HG03097 (cell line): Measurements from ENCODE around the gene MSRB2.
"Not testable (repeated sequence)": the region's sequence is repeated elsewhere in the genome, so short reads cannot be mapped to it uniquely, and the experiment has no call there.

Experiments used
- ATAC-seq: cut with Tn5 transposase; IDR thresholded peaks from one replicate; pipeline ENCODE4 v1.9.1; 2021; ENCODE audit not compliant: unreplicated experiment, low FRiP score

Gene MSRB2

GRCh38 chr10:23069019-23069815 lies 26.2 kb upstream of the MSRB2 start:
- ATAC-seq, result no peak

- ATAC-seq, result not testable (repeated sequence)
These were observed 25.1 kb upstream of the MSRB2 start for GRCh38 chr10:23070092-23070912.

- no peak for ATAC-seq
These were observed 24.5 kb upstream of the MSRB2 start for GRCh38 chr10:23070913-23071218.

- ATAC-seq, result not testable (repeated sequence)
These were observed 22.8 kb upstream of the MSRB2 start for GRCh38 chr10:23072593-23072992.

DNA sequence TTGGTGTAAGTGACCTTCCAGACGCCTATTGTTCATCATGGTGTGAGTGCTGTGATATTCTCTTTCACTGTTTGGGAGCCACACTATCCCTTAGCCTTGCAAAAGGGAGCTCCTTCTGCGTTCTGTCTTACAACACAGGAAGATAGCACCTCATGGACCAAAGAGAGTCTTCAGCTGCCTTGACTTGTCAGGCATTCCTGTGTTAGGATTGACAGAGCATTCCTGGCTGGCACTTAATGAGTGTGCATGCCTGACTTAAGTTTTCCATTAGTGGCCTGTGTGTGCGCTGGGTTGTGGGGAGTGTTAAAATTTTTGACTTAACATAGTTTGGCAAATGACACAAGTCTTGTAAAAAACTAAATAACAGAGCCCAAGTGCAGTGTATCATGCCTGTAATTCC lies 21.9 kb upstream of the MSRB2 start:
- no peak for ATAC-seq

DNA sequence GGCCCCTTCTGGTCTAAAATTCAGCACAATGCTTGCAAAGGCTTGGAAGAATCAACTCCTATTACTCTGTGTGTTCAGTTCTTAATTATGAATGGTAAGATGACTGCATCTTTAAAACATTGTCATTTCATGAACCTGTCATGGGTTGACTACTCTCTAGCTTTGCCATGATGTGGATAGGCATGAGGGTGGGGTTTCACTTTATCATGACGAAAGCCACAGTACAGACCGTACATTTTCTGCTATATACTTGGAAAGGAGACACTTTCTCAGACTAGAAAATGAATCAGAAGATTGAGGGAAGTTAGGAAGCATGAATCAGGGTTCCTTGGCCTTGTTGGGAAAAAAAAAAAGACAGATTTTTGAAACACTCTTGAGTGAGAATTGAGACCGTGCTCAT lies 19.7 kb upstream of the MSRB2 start:
- ATAC-seq, result no peak

DNA sequence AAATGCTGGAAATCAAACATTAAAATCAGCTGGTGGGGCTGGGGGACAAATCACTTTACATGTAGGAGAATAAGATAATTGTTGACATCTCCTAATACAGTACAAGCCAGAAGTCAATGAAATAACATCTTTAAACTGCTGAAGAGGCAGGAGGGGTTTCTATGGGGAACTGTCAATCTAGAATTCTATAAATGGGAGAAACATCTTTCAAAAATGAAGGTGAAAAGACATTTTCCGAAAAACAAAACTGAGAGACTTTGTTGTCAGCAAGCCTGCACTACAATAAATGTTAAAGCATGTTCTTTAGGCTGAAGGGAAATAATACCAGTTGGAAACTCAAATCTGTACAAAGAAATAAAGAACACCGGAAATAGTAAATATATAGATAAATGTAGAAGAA lies 17.3 kb upstream of the MSRB2 start:
- ATAC-seq, result no peak

DNA sequence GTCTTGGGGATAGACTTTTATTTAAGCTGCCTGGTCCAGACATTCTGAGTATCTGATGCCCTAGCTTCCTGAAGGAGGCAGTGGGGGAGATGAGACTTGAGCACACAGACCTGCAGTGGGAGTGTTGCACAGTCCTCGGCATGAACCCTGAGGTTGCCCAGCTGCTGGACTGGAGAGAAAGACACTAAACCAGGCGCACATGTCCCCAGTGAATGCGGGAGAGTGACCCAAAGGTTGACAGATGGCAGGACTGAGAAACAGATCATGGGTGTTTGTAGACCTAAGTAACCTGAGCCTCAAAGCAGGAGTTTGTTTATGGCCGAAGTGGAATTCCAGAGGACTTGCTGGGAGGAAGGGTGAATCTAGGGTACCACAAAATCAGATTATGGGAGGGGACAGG lies 15.7 kb upstream of the MSRB2 start:
- ATAC-seq, result no peak

DNA sequence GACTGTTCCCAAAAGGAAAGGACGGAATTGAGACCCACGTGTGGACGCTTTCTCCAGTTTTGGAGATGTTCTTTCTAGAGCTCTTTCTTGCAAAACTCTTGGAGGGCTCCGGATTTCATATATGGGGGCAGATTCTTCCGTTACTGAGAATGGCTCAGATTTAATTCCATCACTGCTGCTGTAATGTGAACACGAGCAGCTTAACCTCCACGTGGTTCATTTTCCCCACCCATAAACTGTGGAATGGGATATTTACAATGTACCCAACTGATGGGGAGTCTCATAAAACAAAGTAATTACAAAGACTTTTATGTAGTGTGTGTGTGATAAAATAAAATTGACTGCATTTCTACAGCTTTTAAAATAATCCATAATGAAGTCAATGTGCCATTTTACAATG lies 15.1 kb upstream of the MSRB2 start:
- ATAC-seq, result no peak

DNA sequence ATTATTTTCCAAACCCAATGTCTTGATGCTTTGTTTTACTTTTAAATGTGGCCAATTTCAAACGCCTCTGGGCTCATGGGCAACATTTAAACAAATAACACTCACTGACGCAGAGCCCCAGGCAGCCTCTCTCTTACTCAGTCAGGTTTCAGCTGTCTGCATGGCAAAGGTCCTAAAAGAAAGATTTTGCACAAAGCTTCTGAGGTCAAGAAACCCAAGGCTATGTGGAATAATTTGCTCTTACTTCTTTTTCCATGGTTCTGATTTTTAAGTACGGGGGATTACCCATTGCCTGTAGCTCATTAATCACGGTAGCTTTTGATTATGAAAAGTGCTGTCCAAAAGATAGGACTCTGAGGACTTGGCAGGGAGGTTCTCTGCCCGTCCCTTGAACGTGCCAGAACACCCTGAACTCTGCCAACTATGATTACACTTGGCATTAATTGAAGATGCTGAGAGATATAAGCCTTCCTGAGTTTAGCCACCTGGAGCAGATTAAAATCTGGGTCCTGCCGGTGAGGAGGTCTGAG lies 14.1 kb upstream of the MSRB2 start:
- ATAC-seq, result no peak

DNA sequence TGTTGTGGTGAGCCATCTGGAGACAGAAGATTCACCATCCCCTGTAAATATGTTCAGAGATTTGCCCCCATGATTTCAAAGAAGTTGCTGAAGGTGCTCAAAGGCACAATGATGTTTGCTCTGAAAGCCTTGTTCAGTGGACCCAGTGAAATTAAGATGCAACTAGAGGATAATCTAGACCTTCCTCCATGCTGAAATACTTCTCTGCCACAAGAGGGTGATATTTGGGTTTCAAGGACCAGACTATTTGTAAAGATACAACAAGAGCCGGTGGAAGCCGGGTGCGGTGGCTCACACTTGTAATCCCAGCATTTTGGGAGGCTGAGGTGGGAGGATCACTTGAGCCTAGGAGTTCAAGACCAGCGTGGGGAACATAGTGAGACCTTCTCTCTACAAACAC lies 13.5 kb upstream of the MSRB2 start:
- ATAC-seq, result no peak

DNA sequence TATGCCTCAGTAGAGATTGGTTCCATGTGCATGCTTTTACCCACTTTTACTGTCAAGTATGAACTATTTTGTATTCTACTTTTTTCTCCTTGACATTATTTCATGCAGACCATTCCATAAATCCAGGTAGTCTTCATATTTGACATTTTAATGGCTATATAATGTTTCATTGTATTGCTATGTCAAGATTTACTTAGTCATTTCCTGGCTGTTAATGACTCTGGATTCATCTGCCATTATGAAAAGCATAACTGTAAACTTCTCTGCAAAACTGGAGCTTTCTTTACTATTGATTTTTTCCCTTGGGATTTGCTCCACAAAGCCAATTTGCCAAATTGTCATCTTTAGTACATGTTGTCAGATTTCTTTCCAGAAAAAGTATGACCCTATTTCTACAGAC lies 6.8 kb upstream of the MSRB2 start:
- ATAC-seq, result no peak

DNA sequence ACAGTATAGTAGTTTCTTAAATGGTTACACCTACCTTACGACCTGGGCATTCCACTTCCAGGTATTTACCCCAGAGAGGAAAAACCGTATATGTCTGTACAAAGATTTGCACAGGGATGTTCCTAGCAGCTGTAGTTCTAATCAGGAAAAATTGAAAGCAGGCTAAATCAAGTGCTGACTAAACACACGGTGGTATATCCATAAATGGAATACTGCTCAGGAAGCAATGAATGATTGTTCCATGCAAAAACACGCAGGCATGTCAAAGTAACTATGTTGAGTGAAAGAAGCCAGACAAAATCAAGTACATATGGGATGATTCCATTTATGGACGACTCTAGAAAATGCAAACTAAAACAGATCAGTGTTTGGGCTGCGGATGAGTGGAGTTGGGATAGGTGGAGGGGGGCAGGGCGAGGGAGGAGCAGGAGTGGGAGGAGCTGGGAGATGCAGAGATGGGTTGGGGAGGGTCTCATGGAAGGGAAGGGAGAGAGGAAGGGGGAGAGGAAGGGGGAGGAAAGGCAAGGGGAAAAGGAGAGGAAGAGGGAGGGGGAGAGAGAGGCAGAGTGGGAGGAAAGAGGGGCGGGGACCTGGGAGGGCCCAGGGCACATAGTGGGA lies 484 bp upstream of the MSRB2 start:
- ATAC-seq, result no peak

- peak; percentile 34 for ATAC-seq
These were observed 805 bp downstream of the MSRB2 start for GRCh38 chr10:23095966-23096801.

GRCh38 chr10:23096802-23097549 lies 1.6 kb downstream of the MSRB2 start:
- no peak for ATAC-seq

DNA sequence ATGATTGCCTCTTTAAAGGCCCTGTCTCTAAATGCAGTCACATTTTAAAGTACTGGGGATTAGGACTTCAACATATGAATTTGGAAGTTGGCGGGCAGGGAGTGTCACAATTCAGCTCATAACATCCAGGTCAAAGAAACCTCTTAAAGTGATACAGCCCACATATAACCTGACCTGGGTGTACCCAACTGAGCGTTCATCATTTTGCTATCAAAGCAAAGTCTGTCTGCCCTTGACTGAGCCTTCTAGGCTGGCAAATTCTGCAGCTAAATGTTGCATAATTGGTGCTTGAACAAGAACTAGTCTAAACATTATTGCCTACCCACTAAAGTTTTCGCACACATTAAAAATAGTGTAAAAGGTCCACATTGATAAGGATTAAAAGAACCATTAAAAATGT lies 3.7 kb downstream of the MSRB2 start:
- ATAC-seq, result no peak

DNA sequence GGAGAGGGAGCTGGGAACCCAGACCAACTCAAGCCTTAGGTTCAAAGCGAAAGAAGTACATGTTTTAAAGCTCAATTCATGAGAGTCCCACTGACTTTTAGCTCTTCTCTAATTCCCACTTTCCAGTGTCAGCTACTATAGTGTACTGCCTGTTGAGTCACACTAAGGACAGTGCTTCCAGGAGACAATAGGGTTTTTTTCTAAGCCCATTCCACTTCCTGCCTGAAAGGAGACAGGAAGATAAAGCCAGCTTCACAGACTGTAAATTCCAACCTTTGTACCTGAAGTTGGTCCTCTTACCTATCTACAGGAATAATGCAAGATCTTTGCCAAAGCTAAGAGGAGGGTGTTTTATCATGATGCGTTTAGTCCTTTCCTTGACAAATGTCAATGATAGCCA lies 4.4 kb downstream of the MSRB2 start:
- no peak for ATAC-seq

DNA sequence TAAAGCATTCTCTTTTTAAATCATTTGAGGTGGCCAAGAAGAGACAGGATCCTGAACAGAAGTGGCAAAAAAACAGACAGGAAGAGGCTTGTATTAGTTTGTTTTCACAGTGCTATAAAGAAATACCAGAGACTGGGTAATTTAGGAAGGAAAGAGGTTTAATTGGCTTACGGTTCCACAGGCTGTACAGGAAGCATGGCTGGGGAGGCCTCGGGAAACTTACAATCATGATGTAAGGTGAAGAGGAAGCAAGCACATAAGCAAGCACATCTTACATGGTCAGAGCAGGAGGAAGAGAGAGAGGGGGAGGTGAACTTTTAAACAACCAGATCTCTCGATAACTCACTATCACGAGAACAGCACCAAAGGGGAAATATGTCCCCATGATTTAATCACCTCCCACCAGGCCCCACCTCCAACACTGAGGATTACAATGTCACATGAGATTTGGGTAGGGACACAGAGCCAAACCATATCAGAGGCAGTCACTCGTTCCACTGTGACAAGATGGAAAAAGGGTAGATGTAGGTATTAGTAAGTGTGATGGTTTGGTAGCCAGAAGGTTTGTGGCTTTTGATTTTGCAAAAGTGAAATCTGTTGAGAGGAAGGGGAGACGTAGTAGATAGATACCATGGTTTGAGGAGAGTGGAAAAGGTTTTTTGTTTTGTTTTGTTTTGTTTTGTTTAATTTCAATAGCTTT lies 5.1 kb downstream of the MSRB2 start:
- no peak for ATAC-seq

GRCh38 chr10:23106331-23107072 lies 11.1 kb downstream of the MSRB2 start:
- ATAC-seq, result no peak
